Esophagus squamous epithelium (tissue), 4 donors: Measurements from ENCODE around the gene TFB1M.

ENCODE experiments used
- POLR2A ChIP-seq, 4 donors: fragments of 450-650 bp; IDR thresholded peaks; one replicate each; pipeline ENCODE4 v1.6.1; 2017; ENCODE audit warnings: antibody characterized with exemption in 4 of 4, mild to moderate bottlenecking in 4 of 4, moderate library complexity in 3 of 4
- TF ChIP-seq, protein P1 (sequence below), 6 experiments: fragments of 450-650 bp in 4 of 6; fragments of 200-600 bp in 2 of 6; sonication (generic) in 2 of 6; IDR thresholded peaks; one replicate each; pipeline ENCODE4 v1.5.1; 2016 to 2019; ENCODE audit warnings: antibody characterized with exemption in 6 of 6, mild to moderate bottlenecking in 4 of 6, moderate library complexity in 4 of 6

GRCh38 chr6:155287762-155288161 is 26.5 kb downstream of the TFB1M start:
- TF ChIP-seq, protein P1, sequence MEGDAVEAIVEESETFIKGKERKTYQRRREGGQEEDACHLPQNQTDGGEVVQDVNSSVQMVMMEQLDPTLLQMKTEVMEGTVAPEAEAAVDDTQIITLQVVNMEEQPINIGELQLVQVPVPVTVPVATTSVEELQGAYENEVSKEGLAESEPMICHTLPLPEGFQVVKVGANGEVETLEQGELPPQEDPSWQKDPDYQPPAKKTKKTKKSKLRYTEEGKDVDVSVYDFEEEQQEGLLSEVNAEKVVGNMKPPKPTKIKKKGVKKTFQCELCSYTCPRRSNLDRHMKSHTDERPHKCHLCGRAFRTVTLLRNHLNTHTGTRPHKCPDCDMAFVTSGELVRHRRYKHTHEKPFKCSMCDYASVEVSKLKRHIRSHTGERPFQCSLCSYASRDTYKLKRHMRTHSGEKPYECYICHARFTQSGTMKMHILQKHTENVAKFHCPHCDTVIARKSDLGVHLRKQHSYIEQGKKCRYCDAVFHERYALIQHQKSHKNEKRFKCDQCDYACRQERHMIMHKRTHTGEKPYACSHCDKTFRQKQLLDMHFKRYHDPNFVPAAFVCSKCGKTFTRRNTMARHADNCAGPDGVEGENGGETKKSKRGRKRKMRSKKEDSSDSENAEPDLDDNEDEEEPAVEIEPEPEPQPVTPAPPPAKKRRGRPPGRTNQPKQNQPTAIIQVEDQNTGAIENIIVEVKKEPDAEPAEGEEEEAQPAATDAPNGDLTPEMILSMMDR (IDR thresholded peaks at IDR 0.05) = no peak
- TF ChIP-seq POLR2A (IDR thresholded peaks at IDR 0.05) = no peak
